RWPE1 (cell line): ENCODE data around the gene SIAH3.

Source experiments
- CTCF ChIA-PET: fragments of 350-600 bp; sonication (Branson Sonifier 250); formaldehyde crosslinking; extraction: SDS; loops from one replicate; lab custom pipeline; 2021; lab: Yijun Ruan, JAX
- POLR2A ChIA-PET: fragments of 400-600 bp; formaldehyde crosslinking; extraction: SDS; loops from one replicate; lab custom pipeline; 2020; ENCODE audit warnings: antibody characterized with exemption; ENCODE audit not compliant: low non-redundant PET; lab: Yijun Ruan, JAX
- DNase-seq: peaks from one replicate; pipeline ENCODE4 v3.0.0; 2012; ENCODE audit warnings: low spot score
- H3K27ac ChIP-seq: fragments of 450-650 bp; 2 replicates; pipeline ENCODE4 v1.5.1; 2017
- CTCF ChIP-seq: fragments of 450-650 bp; conservative IDR thresholded peaks from 2 replicates; pipeline ENCODE4 v1.5.1; 2017; ENCODE audit warnings: low read depth, mild to moderate bottlenecking

The SIAH3 gene

GRCh38 chr13:45852494-45852893 lies 941 bp upstream of the SIAH3 start:
- POLR2A ChIA-PET = no interaction called here
- no peak for DNase-seq
- CTCF ChIA-PET = interaction anchor here (1.3 kb wide), 1 partner anchor 27 kb away, joined by 4 read pairs; no protein-coding TSS in a partner anchor
- no peak overlapping the region for H3K27ac ChIP-seq
- TF ChIP-seq CTCF = no peak

GRCh38 chr13:45851956-45852355 lies 403 bp upstream of the SIAH3 start:
- DNase-seq = no peak
- TF ChIP-seq CTCF = no peak
- CTCF ChIA-PET = interaction anchor here (1.3 kb wide), 1 partner anchor 28 kb away, joined by 4 read pairs; no protein-coding TSS in a partner anchor
- no peak overlapping the region for H3K27ac ChIP-seq
- POLR2A ChIA-PET = no interaction called here

- ChIA-PET POLR2A (no interaction called here), CTCF (no interaction called here)
- H3K27ac ChIP-seq = no peak overlapping the region
- no peak for TF ChIP-seq CTCF
- no peak for DNase-seq
Observed at GRCh38 chr13:45850027-45850613, 1.4 kb downstream of the SIAH3 start.

- no peak for TF ChIP-seq CTCF
- no peak overlapping the region for H3K27ac ChIP-seq
- no peak for DNase-seq
- CTCF ChIA-PET = interaction anchor here (0.7 kb wide), 1 partner anchor 484 kb away, joined by 3 read pairs; no protein-coding TSS in a partner anchor
- POLR2A ChIA-PET = no interaction called here
Observed at GRCh38 chr13:45849408-45849807, 2.1 kb downstream of the SIAH3 start.

- ChIA-PET CTCF (interaction anchor here (0.9 kb wide), 1 partner anchor 10 kb away, joined by 3 read pairs; no protein-coding TSS in a partner anchor), POLR2A (no interaction called here)
- no peak for TF ChIP-seq CTCF
- H3K27ac ChIP-seq = no peak overlapping the region
- no peak for DNase-seq
Observed at GRCh38 chr13:45847554-45848224, 3.9 kb downstream of the SIAH3 start.

- DNase-seq = no peak
- no peak for TF ChIP-seq CTCF
- CTCF ChIA-PET = interaction anchor here (1.0 kb wide), 1 partner anchor 8 kb away, joined by 3 read pairs; no protein-coding TSS in a partner anchor
- POLR2A ChIA-PET = no interaction called here
- no peak overlapping the region for H3K27ac ChIP-seq
Observed at GRCh38 chr13:45846681-45847080, 4.9 kb downstream of the SIAH3 start.
